ENCODE data around the gene UCK1. TPM values are rescaled to one million over a fixed set of nuclear protein-coding genes. Genes with fewer than 3 reads are reported as not detected.

UCK1 gene
- total and polyA plus RNA-seq, 4 donors = 17.6 to 28.6 (median 25.1) TPM

GRCh38 chr9:131474711-131475110, 56.4 kb downstream of the UCK1 start:
- DNase-seq (no peak), ATAC-seq (ENCODE audit: insufficient read depth, low FRiP score) (no peak)
- WGBS, 2 donors = 92 to 94% methylated on average over 16 of the region's 16 CpGs

GRCh38 chr9:131473891-131474290, 57.2 kb downstream of the UCK1 start:
- no peaks in the 10 kb centered on the region for H3K4me1 ChIP-seq (ENCODE audit: control insufficient read depth in 5 of 5, insufficient read depth in 5 of 5, low read length in 5 of 5)
- TF ChIP-seq, protein P1, sequence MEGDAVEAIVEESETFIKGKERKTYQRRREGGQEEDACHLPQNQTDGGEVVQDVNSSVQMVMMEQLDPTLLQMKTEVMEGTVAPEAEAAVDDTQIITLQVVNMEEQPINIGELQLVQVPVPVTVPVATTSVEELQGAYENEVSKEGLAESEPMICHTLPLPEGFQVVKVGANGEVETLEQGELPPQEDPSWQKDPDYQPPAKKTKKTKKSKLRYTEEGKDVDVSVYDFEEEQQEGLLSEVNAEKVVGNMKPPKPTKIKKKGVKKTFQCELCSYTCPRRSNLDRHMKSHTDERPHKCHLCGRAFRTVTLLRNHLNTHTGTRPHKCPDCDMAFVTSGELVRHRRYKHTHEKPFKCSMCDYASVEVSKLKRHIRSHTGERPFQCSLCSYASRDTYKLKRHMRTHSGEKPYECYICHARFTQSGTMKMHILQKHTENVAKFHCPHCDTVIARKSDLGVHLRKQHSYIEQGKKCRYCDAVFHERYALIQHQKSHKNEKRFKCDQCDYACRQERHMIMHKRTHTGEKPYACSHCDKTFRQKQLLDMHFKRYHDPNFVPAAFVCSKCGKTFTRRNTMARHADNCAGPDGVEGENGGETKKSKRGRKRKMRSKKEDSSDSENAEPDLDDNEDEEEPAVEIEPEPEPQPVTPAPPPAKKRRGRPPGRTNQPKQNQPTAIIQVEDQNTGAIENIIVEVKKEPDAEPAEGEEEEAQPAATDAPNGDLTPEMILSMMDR (IDR thresholded peaks at IDR 0.05; ENCODE audit: control extremely low read depth, extremely low read depth) = no peak
- H3K27ac ChIP-seq (ENCODE audit: low read depth in 1 of 2, low read length in 1 of 2) = no peak overlapping the region
- H3K9me3 ChIP-seq (ENCODE audit: control insufficient read depth in 4 of 4, insufficient read depth in 3 of 4, low read length in 3 of 4) = no peaks in the 10 kb centered on the region
- ATAC-seq (ENCODE audit: insufficient read depth, low FRiP score) (no peak), DNase-seq (no peak)
- H3K9ac ChIP-seq (ENCODE audit: insufficient read depth in 1 of 2, low read length in 2 of 2) = no peak overlapping the region
- H3K36me3 ChIP-seq (ENCODE audit: control insufficient read depth in 4 of 4, insufficient read depth in 4 of 4, low read length in 4 of 4) = peaks cover 29 to 76% (median 68%) of the 10 kb centered on the region in 4 donors
- H3K27me3 ChIP-seq (ENCODE audit: control insufficient read depth in 3 of 3, insufficient read depth in 3 of 3, low read length in 2 of 3) = no peaks in the 10 kb centered on the region
- H3K4me3 ChIP-seq = no peak overlapping the region
- WGBS, 2 donors = 89% methylated on average over 10 of the region's 10 CpGs

More at GRCh38 chr9:131474711-131475110, 56.4 kb downstream of the UCK1 start:
- no peaks in the 10 kb centered on the region for H3K4me1 ChIP-seq (ENCODE audit: control insufficient read depth in 5 of 5, insufficient read depth in 5 of 5, low read length in 5 of 5)
- no peaks in the 10 kb centered on the region for H3K9me3 ChIP-seq (ENCODE audit: control insufficient read depth in 4 of 4, insufficient read depth in 3 of 4, low read length in 3 of 4)
- TF ChIP-seq, protein P1 (IDR thresholded peaks at IDR 0.05; ENCODE audit: control extremely low read depth, extremely low read depth) = no peak
- no peaks in the 10 kb centered on the region for H3K27me3 ChIP-seq (ENCODE audit: control insufficient read depth in 3 of 3, insufficient read depth in 3 of 3, low read length in 2 of 3)
- H3K36me3 ChIP-seq (ENCODE audit: control insufficient read depth in 4 of 4, insufficient read depth in 4 of 4, low read length in 4 of 4) = peaks cover 25 to 78% (median 70%) of the 10 kb centered on the region in 4 donors
- no peak overlapping the region for H3K4me3 ChIP-seq
- H3K9ac ChIP-seq (ENCODE audit: insufficient read depth in 1 of 2, low read length in 2 of 2) = no peak overlapping the region
- no peak overlapping the region for H3K27ac ChIP-seq (ENCODE audit: low read depth in 1 of 2, low read length in 1 of 2)

Small RNAs within 50 kb of the gene (small RNA-seq; reads per million reads assigned to genes)
- gene SNORD62A (ENCODE audit: low replicate concordance) = 0.40 reads per million, percentile 51 among the genes with 10 or more reads in this experiment
- 0.29 reads per million, percentile 32 among the genes with 10 or more reads in this experiment for gene SNORD62B (ENCODE audit: low replicate concordance)

Other genes with a start within 250 kb of the UCK1 start
- 1 to 10 TPM; 1.2 to 1.8 TPM for gene PLPP7, start 241.5 kb downstream of the UCK1 start, total RNA-seq
- gene PLPP7, start 241.5 kb downstream of the UCK1 start, polyA plus RNA-seq = under 1 TPM; 0.79 to 0.90 TPM
- gene PRRC2B, start 137.2 kb downstream of the UCK1 start, total RNA-seq = 100 to 1,000 TPM; 124 to 171 TPM
- 10 to 100 TPM; 39.4 to 59.0 TPM for gene PRRC2B, start 137.2 kb downstream of the UCK1 start, polyA plus RNA-seq
- gene POMT1, start 28.3 kb downstream of the UCK1 start, total RNA-seq = 10 to 100 TPM; 24.9 to 28.3 TPM
- gene POMT1, start 28.3 kb downstream of the UCK1 start, polyA plus RNA-seq = 10 to 100 TPM; 11.9 to 21.2 TPM
- 1 to 10 TPM; 5.9 to 7.9 TPM for gene PRRT1B, start 14.3 kb upstream of the UCK1 start, total RNA-seq
- 1 to 10 TPM in 1 of 2 donors, under 1 TPM in 1; 0.96 to 1.7 TPM for gene PRRT1B, start 14.3 kb upstream of the UCK1 start, polyA plus RNA-seq
- 100 to 1,000 TPM in 1 of 2 donors, 10 to 100 TPM in 1; 56.8 to 134 TPM for gene RAPGEF1, start 208.8 kb upstream of the UCK1 start, total RNA-seq
- 10 to 100 TPM; 38.9 to 53.3 TPM for gene RAPGEF1, start 208.8 kb upstream of the UCK1 start, polyA plus RNA-seq